T-cell (primary cell): ENCODE measurements around the gene CENATAC. TPM values are rescaled to one million over a fixed set of nuclear protein-coding genes. Genes with fewer than 3 reads are reported as not detected.
A peak's percentile ranks its signal among the peaks of the same experiment; 100 is the strongest.

Source experiments
- ATAC-seq, 4 experiments: fragments of 200-7000 bp in 3 of 4; fragments of 150-1000 bp in 1 of 4; cut with Tn5 transposase; replicated peaks in 1 of 4; 1 replicate in 3 of 4; 2 replicates in 1 of 4; pipeline ENCODE4 v1.10.0; 2021; ENCODE audit warnings: moderate library complexity in 3 of 4, mild to moderate bottlenecking in 2 of 4, moderate number of reproducible peaks in 1 of 4
- CTCF ChIA-PET, 2 donors: fragments of 300-600 bp; sonication (Branson Sonifier 250); formaldehyde crosslinking; loops; one replicate each; lab custom pipeline; 2022; ENCODE audit warnings: antibody characterized with exemption in 2 of 2; lab: Charles Lee
- POLR2A ChIA-PET, 2 donors: fragments of 300-600 bp; sonication (Branson Sonifier 250); formaldehyde crosslinking; loops; one replicate each; lab custom pipeline; 2022; ENCODE audit warnings: antibody characterized with exemption in 2 of 2; lab: Charles Lee
- DNase-seq, 35 experiments: peaks; one replicate each; pipeline versions ENCODE4 v3.0.0 to v3.0.0-alpha.2; 2013 to 2023
- H3K27ac ChIP-seq: one replicate; pipeline ENCODE4 v1.5.1; 2013; ENCODE audit warnings: low read length
- H3K27me3 ChIP-seq, 2 experiments: replicated peaks in 1 of 2; 1 replicate in 1 of 2; 2 replicates in 1 of 2; pipeline versions ENCODE4 v1.6.1 to v1.7.0; 2013; ENCODE audit warnings: low read length in 1 of 2, mixed read lengths in 1 of 2; ENCODE audit not compliant: control insufficient read depth in 2 of 2, insufficient read depth in 2 of 2; ENCODE audit errors: extremely low read depth in 1 of 2
- H3K36me3 ChIP-seq, 2 donors: 1 replicate in 1 of 2; 2 replicates in 1 of 2; pipeline versions ENCODE4 v1.6.1 to v1.7.0; 2013; ENCODE audit warnings: low read length in 1 of 2; ENCODE audit not compliant: control insufficient read depth in 2 of 2, insufficient read depth in 1 of 2; ENCODE audit errors: extremely low read depth in 1 of 2
- H3K4me1 ChIP-seq, 2 experiments: 1 replicate in 1 of 2; 2 replicates in 1 of 2; pipeline versions ENCODE4 v1.6.1 to v1.7.0; 2013; ENCODE audit warnings: low read length in 2 of 2, mixed read lengths in 1 of 2; ENCODE audit not compliant: insufficient read depth in 2 of 2, control insufficient read depth in 1 of 2; ENCODE audit errors: extremely low read depth in 1 of 2
- H3K4me3 ChIP-seq, 2 donors: 1 replicate in 1 of 2; 2 replicates in 1 of 2; pipeline versions ENCODE4 v1.5.1 to v1.7.0; 2013; ENCODE audit warnings: mild to moderate bottlenecking in 2 of 2, low read length in 1 of 2, moderate library complexity in 1 of 2; ENCODE audit not compliant: control insufficient read depth in 1 of 2; ENCODE audit errors: extremely low read depth in 1 of 2
- H3K9me3 ChIP-seq: 2 replicates; pipeline ENCODE4 v1.7.0; 2013
- H3K27ac Mint-ChIP-seq, 2 donors: one replicate each; pipeline ENCODE4 v1.8.0; 2020 to 2021; ENCODE audit warnings: mild to moderate bottlenecking in 2 of 2, mixed read lengths in 2 of 2
- H3K27me3 Mint-ChIP-seq, 2 donors: one replicate each; pipeline ENCODE4 v1.8.0; 2021 to 2022; ENCODE audit warnings: mixed read lengths in 2 of 2
- H3K36me3 Mint-ChIP-seq: one replicate; pipeline ENCODE4 v1.8.0; 2021; ENCODE audit warnings: mixed read lengths
- H3K4me1 Mint-ChIP-seq, 3 donors: one replicate each; pipeline ENCODE4 v1.8.0; 2020 to 2022; ENCODE audit warnings: mixed read lengths in 3 of 3, mild to moderate bottlenecking in 1 of 3
- H3K4me3 Mint-ChIP-seq, 3 donors: one replicate each; pipeline ENCODE4 v1.8.0; 2020 to 2022; ENCODE audit warnings: mild to moderate bottlenecking in 3 of 3, mixed read lengths in 3 of 3, moderate library complexity in 3 of 3
- H3K9me3 Mint-ChIP-seq, 3 donors: one replicate each; pipeline ENCODE4 v1.8.0; 2020 to 2022; ENCODE audit warnings: mixed read lengths in 3 of 3
- WGBS: methylation state at CpG from one replicate; pipeline ENCODE4 v1.1.5; 2013; ENCODE audit warnings: missing lambda C conversion rate; ENCODE audit not compliant: insufficient coverage; 5-methylcytosine and 5-hydroxymethylcytosine counted together
- total RNA-seq, 35 experiments: library from RNA in 6 of 35; stranded (reverse) in 6 of 35; fragments of 120-200 nt in 1 of 35; gene quantifications; one replicate each; pipeline versions ENCODE4 v1.2.1 to v1.2.4 and lab custom pipeline; 2013 to 2026

The CENATAC gene
- total RNA-seq, 5 donors from 2014 or later (not counting 1 experiment from before 2014, with no cell fraction given) = 104 to 121 (median 118) TPM

DNA sequence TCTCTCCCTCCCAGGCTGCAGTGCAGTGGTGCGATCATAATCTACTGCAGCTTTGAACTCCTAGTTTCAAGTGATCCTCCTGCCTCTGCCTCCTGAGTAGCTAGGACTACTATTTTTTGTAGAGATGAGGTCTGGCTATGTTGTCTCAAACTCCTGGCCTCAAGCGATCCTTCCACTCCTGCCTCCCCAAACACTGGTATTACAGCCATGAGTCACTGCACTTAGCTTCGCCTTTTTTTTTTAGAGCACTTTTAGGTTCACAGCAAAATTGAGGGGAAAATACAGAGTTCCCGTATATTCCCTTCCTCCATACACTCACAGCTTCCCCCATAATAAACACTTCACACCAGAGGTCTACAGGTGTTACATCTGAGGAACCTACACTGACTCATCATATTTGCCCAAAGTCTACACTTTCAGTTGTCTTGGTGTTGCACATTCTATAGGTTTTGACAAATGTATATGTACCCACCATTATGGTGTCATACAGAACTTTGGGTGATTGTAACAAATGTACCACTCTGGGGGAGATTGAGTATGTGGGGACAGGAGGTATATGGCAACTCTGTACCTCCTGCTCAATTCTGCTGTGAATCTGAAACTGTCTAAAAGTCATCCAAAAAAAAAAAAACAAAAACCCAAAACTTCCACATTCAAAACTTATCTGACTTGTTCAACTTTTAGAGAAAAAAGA is 44.0 kb downstream of the CENATAC start:
- ChIA-PET CTCF (interaction anchor here (0.5 to 1.0 kb wide), 3 partner anchors 10 to 760 kb away, joined by 3 to 4 read pairs (median 4); partner anchors contain the start of gene CBL (in 1 of the 2)), POLR2A (interaction anchor here in 1 of 2 donors (0.7 to 1.0 kb wide), 2 partner anchors 8 to 1045 kb away, joined by 9 read pairs; no protein-coding TSS in a partner anchor)
- H3K9me3 ChIP-seq = no peaks in the 10 kb centered on the region
- DNase-seq (no peak), ATAC-seq (no peak)
- Mint-ChIP-seq H3K27ac (no peak overlapping the region), H3K9me3 (no peaks in the 10 kb centered on the region), H3K36me3 (peaks cover 19% of the 10 kb centered on the region), H3K4me1 (no peaks in the 10 kb centered on the region), H3K27me3 (no peaks in the 10 kb centered on the region), H3K4me3 (no peak overlapping the region)
- H3K36me3 ChIP-seq = peaks cover 12 to 19% of the 10 kb centered on the region in 2 donors
- H3K27me3 ChIP-seq = no peaks in the 10 kb centered on the region
- H3K4me3 ChIP-seq = no peak overlapping the region
- no peak overlapping the region for H3K27ac ChIP-seq
- H3K4me1 ChIP-seq = no peaks in the 10 kb centered on the region
- 86% methylated on average over 1 of the region's 4 CpGs for WGBS

DNA sequence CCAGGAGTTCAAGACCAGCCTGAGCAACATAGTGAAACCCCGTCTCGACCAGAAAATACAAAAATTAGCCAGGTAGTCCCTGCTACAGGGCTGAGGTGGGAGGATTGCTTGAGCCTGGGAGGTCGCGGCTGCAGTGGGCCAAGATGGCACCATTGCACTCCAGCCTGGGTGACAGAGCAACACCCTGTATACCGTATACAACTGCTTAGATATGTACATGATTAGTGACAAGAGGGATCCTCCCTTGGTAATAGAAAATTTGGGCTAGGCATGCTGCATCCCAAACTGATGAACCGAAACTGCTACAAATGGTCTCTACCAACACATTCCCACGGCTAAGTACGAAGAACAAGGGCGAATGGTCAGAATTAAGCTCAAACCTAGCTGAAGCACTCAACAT is 45.0 kb downstream of the CENATAC start:
- no peaks in the 10 kb centered on the region for H3K27me3 Mint-ChIP-seq
- H3K27ac ChIP-seq = no peak overlapping the region
- 100% methylated on average over 4 of the region's 9 CpGs for WGBS
- ChIA-PET CTCF (no interaction called here), POLR2A (no interaction called here)
- no peaks in the 10 kb centered on the region for H3K9me3 Mint-ChIP-seq
- peaks cover 12 to 28% of the 10 kb centered on the region in 2 donors for H3K36me3 ChIP-seq
- H3K4me1 Mint-ChIP-seq = no peaks in the 10 kb centered on the region
- no peak overlapping the region for H3K27ac Mint-ChIP-seq
- no peak overlapping the region for H3K4me3 Mint-ChIP-seq
- peaks cover 27% of the 10 kb centered on the region for H3K36me3 Mint-ChIP-seq
- DNase-seq (no peak), ATAC-seq (no peak)
- H3K4me3 ChIP-seq = no peak overlapping the region
- H3K27me3 ChIP-seq = no peaks in the 10 kb centered on the region
- H3K4me1 ChIP-seq = no peaks in the 10 kb centered on the region
- H3K9me3 ChIP-seq = no peaks in the 10 kb centered on the region

DNA sequence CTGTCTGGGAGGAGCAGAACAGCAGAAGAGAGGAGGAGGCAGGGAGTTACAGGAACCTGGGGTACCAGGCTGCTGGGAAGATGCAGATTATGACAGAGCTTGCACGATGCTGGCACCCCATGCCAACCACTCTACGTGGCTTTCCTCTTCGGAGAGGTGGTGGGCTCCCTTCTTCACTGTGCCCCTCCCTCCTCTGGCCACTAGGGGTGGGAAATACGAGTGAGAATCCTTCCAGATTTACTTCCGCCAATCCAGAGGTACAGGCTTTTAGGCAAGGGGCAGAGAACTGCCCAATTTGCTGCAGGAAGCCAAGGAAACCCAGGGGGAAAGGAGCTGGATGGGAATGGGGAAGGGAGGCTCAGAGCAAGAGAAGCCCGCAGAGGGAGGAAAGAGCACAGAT is 46.8 kb downstream of the CENATAC start:
- no peaks in the 10 kb centered on the region for H3K27me3 Mint-ChIP-seq
- H3K27ac Mint-ChIP-seq = no peak overlapping the region
- ATAC-seq = peak in 1 of 4 experiments; percentile 32

DNA sequence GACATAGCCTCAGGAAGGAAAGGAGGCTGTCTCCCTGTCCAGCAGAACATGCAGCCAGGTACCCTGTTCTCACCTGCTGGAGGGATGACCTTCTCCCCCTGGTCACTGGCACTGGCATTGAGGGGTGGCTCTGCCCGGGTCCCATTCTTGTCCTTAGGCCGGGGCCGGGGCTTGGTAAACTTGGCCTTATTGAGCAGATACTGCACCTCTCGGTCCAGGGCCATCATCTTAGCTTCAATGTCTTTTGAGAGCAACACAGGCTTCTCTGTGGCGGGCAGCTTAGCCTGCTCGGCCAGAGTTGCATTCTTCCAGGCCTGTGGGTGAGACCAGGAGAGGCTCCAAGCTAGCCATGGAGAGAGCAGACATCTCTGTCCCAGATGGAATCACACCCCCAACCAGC is 48.6 kb downstream of the CENATAC start:
- 98% methylated on average over 6 of the region's 6 CpGs for WGBS

More for the DNA sequence above, 46.8 kb downstream of the CENATAC start:
- Mint-ChIP-seq H3K4me3 (no peak overlapping the region), H3K4me1 (no peaks in the 10 kb centered on the region), H3K9me3 (no peaks in the 10 kb centered on the region), H3K36me3 (peaks cover 44% of the 10 kb centered on the region)
- H3K27ac ChIP-seq = no peak overlapping the region
- no peaks in the 10 kb centered on the region for H3K27me3 ChIP-seq
- H3K36me3 ChIP-seq = peaks cover 23 to 45% of the 10 kb centered on the region in 2 donors
- no peaks in the 10 kb centered on the region for H3K4me1 ChIP-seq
- no peak overlapping the region for H3K4me3 ChIP-seq
- no peaks in the 10 kb centered on the region for H3K9me3 ChIP-seq
- DNase-seq = no peak
- ChIA-PET POLR2A (interaction anchor here in 1 of 2 donors (0.6 kb wide), 1 partner anchor 10 kb away, joined by 3 read pairs; no protein-coding TSS in a partner anchor), CTCF (interaction anchor here (0.6 to 0.9 kb wide), 3 partner anchors 11 to 250 kb away, joined by 8 to 9 read pairs (median 8); no protein-coding TSS in a partner anchor)
- WGBS = 100% methylated on average over 1 of the region's 6 CpGs

DNA sequence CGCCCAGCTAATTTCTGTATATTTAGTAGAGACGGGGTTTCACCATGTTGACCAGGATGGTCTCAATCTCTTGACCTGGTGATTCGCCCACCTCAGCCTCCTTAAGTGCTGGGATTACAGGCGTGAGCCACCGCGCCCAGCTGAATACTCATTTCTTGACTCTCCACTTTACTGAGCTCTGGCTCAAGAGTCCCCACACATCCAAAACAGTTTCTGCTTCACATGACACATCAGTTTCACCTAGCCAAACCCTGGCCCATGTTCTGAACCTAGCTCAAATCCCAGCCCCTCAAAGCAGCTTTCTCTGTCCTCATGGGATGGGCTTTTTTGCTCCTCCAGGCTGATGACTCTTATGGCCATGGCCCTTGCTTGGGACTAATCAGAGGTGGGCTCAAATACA is 49.3 kb downstream of the CENATAC start:
- CTCF ChIA-PET = interaction anchor here in 1 of 2 donors (0.6 kb wide), 1 partner anchor 49 kb away, joined by 3 read pairs; no protein-coding TSS in a partner anchor
- no peaks in the 10 kb centered on the region for H3K9me3 ChIP-seq
- WGBS = 75% methylated on average over 5 of the region's 6 CpGs
- no peaks in the 10 kb centered on the region for H3K9me3 Mint-ChIP-seq
- DNase-seq (no peak), ATAC-seq (no peak)
- H3K27ac Mint-ChIP-seq = no peak overlapping the region
- peaks cover 0 to 9% of the 10 kb centered on the region in 2 experiments for H3K4me1 ChIP-seq
- peaks cover 0 to 5% (median 1%) of the 10 kb centered on the region in 3 donors for H3K4me1 Mint-ChIP-seq
- no peak overlapping the region for H3K4me3 ChIP-seq
- no peaks in the 10 kb centered on the region for H3K27me3 Mint-ChIP-seq
- POLR2A ChIA-PET = interaction anchor here (0.6 to 0.9 kb wide), 3 partner anchors 9 to 38 kb away, joined by 5 to 10 read pairs (median 6); partner anchors contain the start of gene HMBS (in 1 of the 2)
- peaks cover 61% of the 10 kb centered on the region for H3K36me3 Mint-ChIP-seq
- H3K36me3 ChIP-seq = peaks cover 29 to 68% of the 10 kb centered on the region in 2 donors
- H3K27me3 ChIP-seq = no peaks in the 10 kb centered on the region
- H3K27ac ChIP-seq = no peak overlapping the region
- H3K4me3 Mint-ChIP-seq = no peak overlapping the region

More for the DNA sequence above, 48.6 kb downstream of the CENATAC start:
- CTCF ChIA-PET = interaction anchor here in 1 of 2 donors (0.6 kb wide), 1 partner anchor 333 kb away, joined by 3 read pairs; no protein-coding TSS in a partner anchor
- Histone ChIP-seq H3K4me1 (peaks cover 0 to 2% of the 10 kb centered on the region in 2 experiments), H3K9me3 (no peaks in the 10 kb centered on the region), H3K27ac (no peak overlapping the region), H3K4me3 (no peak overlapping the region), H3K27me3 (no peaks in the 10 kb centered on the region), H3K36me3 (peaks cover 26 to 61% of the 10 kb centered on the region in 2 donors)
- ATAC-seq (no peak), DNase-seq (no peak)
- no peaks in the 10 kb centered on the region for H3K9me3 Mint-ChIP-seq
- no peaks in the 10 kb centered on the region for H3K4me1 Mint-ChIP-seq
- H3K4me3 Mint-ChIP-seq = no peak overlapping the region
- H3K27me3 Mint-ChIP-seq = no peaks in the 10 kb centered on the region
- peaks cover 56% of the 10 kb centered on the region for H3K36me3 Mint-ChIP-seq
- POLR2A ChIA-PET = interaction anchor here in 1 of 2 donors (0.6 kb wide), 1 partner anchor 10 kb away, joined by 5 read pairs; no protein-coding TSS in a partner anchor
- no peak overlapping the region for H3K27ac Mint-ChIP-seq

DNA sequence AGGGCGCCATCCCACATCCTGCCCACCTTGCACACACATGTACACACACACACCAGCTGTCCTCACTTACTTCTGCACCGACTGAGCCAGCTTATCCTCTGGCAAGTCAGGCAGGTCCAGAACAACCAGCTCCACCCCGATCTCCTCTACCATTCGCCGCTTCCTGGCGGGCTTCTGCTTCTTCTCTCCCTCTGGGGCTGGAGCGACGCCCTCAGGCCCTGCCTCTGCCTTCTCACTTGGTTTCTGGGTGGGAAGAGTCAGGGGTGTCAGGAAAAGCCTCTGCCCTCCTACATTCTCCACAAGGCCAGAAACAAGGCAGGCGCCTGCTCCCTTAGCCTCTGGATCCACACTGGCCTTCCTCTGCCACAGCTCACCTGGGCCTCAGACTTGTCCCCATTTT is 50.7 kb downstream of the CENATAC start:
- Histone ChIP-seq H3K9me3 (no peaks in the 10 kb centered on the region), H3K36me3 (peaks cover 38 to 83% of the 10 kb centered on the region in 2 donors), H3K4me3 (no peak overlapping the region), H3K27me3 (no peaks in the 10 kb centered on the region), H3K27ac (no peak overlapping the region), H3K4me1 (peaks cover 0 to 10% of the 10 kb centered on the region in 2 experiments)
- ChIA-PET CTCF (no interaction called here), POLR2A (interaction anchor here in 1 of 2 donors (1.1 kb wide), 1 partner anchor 19 kb away, joined by 8 read pairs; the partner anchor contains the start of gene VPS11)
- H3K9me3 Mint-ChIP-seq = no peaks in the 10 kb centered on the region
- H3K36me3 Mint-ChIP-seq = peaks cover 73% of the 10 kb centered on the region
- no peak for DNase-seq
- H3K4me3 Mint-ChIP-seq = no peak overlapping the region
- WGBS = 33% methylated on average over 1 of the region's 9 CpGs
- peaks cover 8 to 14% (median 9%) of the 10 kb centered on the region in 3 donors for H3K4me1 Mint-ChIP-seq
- H3K27me3 Mint-ChIP-seq = no peaks in the 10 kb centered on the region
- ATAC-seq = no peak
- no peak overlapping the region for H3K27ac Mint-ChIP-seq
